Stimulated activated CD4-positive, alpha-beta T cell treated with anti-CD3 and anti-CD28 coated beads, Interleukin-1b, Interleukin-23, amount 100 ng/mL, for 48 hours (primary cell): Measurements from ENCODE around the gene USH2A.
"Not testable (repeated sequence)": the region's sequence is repeated elsewhere in the genome, so short reads cannot be mapped to it uniquely, and the experiment has no call there.

Source experiments
- DNase-seq: peaks from one replicate; pipeline ENCODE4 v3.0.0-alpha.2; 2020

The USH2A gene

DNA sequence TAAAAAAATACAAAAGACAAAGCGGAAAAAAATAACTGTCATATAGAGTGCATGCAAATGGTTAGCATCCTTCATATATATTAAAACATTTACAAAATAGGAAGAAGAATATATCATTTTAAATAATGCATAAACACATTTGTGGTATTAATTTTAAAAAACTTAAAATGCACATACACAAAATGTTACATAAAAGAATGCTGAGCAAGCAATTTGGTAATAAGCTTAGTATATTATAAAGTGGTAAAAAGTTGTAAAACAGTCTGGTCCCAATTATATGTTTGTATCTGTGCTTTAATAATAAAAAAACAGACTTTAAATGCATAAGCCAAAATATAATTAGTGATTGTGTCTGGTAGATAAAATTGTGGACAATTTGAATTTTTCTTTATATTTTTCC is 394.6 kb downstream of the USH2A start:
- DNase-seq, result no peak

DNA sequence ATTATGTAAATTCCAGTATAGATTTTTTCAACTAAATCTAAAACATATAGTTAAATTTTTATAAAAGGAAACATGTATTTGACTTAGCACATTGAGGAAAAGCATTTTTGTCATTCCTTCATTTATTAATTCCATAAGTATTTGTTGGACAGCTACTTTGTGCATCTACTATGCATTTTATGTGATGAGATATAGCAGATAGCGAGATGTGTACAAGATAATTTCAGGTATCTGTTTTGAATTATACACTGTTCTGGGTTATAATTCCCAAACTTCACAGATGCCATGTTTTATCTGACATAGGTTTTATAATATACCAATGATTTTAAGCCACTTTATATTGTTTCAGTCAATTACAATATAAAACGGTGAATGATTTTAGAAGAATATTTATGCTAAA is 398.7 kb downstream of the USH2A start:
- DNase-seq, result no peak

DNA sequence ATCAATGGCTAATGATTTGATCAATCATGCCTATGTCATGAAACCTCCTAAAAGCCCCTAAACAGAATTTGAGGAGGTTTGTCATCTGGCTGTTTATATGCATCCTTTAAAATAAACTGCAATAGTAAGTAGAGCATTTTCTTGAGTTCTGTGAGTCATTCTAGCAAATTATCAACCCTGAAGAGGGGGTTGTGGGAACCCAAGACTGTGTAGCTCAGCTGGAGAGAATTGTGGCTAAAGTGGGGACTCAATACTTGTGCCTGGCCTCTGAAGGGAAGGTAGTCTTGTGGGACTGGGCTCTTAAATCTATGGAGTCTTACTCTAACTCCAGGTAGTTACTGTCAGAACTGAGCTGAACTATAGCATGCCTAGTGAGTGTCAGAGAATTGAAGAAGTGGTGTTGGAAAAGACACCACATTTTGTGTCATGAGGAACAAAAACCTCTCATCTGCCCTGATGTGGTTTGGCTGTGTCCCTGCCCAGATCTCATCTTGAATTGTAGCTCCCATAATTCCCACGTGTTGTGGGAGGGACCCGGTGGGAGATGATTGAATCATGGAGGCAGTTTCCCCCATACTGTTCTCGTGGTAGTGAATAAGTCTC is 402.4 kb downstream of the USH2A start:
- DNase-seq, result no peak

GRCh38 chr1:216015116-216015515 is 408.1 kb downstream of the USH2A start:
- no peak for DNase-seq

DNA sequence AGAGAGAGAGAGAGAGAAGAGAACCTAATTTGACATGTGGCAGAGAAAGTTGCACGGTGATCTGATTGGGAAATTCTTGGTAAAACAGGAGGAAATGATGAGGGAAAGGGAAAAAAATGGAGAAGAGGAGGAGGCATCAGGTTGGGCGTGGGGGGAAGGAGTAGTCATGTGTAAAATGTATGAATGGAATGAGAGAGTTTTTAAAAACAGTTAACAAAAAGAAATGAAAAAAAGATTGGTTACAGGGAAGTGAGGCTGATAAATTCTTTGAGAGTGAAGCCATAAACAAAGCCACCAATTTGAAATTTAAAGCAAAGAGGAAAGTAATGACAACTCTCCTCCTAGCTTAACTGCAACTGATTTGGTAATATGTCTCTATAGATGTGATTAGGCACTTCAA is 409.2 kb downstream of the USH2A start:
- DNase-seq, result no peak

GRCh38 chr1:216009456-216009855 is 413.8 kb downstream of the USH2A start:
- not testable (repeated sequence) for DNase-seq

GRCh38 chr1:216005916-216006315 is 417.3 kb downstream of the USH2A start:
- DNase-seq, result no peak

DNA sequence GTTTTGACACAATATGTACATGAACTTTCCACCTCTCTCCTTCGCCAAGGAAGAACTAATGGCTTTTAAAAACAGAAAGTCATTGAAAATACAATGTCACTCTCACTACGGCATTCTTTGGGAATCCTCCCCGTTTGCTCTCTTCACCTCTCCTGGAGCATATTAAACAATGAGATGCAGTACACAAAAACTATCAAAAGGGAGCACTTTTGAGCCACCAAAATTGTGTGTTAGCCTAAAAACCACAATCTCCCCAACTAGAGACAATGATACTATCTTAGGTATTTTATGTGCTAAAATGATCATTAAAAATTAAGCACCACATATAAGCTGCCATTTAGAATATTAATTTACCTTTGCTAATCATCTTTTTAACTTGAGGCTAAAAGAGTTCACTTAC is 430.6 kb downstream of the USH2A start:
- no peak for DNase-seq

DNA sequence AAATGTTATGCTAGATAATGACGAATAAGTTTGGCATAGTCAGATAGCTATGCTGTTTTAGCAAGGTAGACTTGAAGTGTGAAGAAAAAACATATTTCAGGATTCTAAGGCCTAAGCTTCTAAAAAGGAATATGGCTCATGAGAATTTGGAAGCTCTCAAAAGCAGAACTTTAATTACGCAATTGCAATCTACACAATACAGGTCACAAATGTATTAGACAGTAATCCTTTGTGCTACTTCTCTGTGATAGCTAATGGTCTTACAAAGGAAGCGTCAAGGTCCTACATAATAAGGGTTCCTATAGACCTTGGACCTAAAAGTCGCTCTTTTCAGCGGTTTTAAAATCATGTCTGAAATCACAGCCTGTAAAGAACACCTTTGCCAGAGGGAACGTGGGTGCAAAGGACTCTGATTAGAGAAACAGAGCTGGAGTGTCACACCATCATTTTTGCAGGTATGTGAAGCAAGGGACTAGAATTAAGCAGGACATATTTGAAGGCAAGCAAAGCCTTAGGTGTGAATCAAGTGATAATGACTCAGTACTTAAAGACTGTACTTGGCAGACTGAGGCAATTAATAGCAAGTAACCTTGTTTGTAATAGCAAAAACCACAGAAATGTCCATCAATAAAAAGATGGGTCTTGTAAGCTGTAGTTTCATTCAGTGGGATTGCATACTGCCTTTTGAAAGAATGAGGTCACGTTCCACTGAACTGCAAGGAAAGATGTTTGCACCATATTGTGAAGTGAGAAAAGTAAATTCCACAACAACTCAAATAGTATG is 436.0 kb downstream of the USH2A start:
- DNase-seq, result no peak

DNA sequence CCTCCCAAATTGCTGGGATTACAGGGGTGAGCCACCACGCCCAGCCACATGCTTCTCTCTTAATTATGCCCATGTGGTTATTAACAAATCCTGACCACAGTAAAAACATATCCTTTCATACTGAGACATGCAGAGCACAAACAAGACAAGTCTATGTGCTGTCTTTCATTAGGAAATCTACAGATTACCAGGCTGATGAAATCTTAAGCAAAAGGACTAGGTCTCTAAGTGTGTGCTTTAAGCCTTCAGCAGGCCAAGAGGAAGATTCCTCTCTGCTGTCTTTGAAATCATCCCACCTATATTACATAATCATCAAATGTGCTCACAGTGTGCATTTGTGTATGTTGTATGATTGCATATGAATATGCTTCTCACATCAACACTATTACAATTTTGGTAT is 436.8 kb downstream of the USH2A start:
- no peak for DNase-seq

- no peak for DNase-seq
These were observed 439.6 kb downstream of the USH2A start for GRCh38 chr1:215983680-215984079.

DNA sequence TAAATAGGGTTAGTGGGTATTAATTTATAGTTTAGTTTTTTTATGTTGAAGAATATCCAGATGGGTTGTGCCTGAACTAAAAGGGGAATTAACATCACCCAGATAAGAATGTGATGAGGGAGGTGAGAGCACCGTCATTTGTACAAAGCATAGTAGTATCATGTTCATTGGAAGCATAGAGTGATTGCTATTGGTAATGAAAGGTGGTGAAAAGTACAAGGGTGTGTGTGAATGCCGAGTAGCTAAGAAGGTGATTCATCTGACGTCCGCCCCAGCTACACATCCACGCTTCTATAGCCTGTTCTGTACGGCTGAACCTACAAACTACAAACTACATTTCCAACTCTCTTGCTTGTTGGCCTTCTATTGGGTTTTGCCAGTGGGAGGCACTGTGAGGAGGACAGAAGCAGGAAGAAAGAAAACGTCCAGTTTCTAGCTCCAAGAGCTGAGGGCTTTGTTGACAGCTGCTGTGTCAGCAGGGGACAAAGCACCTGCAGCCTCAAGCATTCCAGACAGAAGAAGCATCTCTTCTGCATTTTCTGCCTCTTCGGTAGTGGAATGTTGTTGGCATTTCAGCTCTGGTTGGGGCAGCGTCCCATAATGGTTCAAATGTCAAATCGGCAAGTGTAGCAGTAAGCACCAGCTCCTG is 451.3 kb downstream of the USH2A start:
- no peak for DNase-seq

DNA sequence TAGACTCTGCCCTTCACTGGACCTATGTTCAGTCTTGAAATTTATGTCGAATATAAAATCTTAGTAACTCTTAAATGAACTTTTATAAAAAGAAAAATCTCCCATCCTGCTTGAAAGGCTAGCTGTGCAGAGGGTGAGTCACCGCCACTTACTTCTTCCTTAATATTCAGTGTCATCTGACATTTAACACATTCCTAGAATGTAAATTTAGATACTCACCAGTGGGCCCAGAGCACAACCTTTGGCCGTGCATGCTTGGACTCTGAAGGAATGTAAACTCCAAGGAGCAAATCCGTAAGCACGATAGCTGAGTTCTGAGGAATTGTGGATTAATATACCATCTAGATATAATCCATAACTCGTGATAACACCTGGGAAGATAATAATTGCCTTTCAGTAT is 452.8 kb downstream of the USH2A start:
- DNase-seq, result no peak

- DNase-seq, result no peak
These were observed 459.6 kb downstream of the USH2A start for GRCh38 chr1:215963621-215964020.

DNA sequence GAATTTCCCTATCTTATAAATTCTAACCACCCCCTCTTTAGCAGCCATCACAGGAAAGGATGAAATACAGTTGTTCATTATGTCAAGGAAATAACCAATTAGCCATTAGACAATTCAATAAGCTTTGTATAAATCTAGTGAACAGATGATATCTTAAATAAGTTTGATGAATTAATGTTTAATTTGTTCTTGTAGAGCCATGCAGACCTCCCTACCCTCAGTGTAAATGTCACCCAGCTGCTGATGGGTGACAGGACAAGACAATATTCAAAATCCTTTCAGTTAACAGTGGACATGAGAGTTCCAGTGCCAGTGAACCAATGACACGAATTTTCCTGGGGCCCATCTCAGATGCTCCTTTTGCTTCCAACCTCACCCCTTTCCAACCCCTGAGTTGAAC is 460.2 kb downstream of the USH2A start:
- no peak for DNase-seq

DNA sequence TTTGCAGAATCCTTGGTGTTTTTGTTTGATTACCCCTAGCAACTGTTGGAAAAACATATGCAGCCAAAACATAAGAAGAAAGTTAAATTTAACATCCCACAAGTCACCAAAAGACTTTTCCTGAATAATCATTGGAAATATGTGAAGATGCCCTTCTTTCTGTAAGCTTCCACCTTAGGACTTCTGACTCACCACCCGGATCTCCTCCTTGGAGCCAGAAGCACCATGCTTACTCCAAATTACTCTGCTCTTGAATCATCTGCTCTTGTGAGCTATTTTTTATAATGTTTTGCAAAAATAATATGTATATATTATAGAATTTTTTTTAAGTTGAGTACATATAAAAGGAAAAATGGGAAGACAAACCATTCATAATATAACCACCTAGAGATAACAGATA is 464.4 kb downstream of the USH2A start:
- DNase-seq, result no peak

DNA sequence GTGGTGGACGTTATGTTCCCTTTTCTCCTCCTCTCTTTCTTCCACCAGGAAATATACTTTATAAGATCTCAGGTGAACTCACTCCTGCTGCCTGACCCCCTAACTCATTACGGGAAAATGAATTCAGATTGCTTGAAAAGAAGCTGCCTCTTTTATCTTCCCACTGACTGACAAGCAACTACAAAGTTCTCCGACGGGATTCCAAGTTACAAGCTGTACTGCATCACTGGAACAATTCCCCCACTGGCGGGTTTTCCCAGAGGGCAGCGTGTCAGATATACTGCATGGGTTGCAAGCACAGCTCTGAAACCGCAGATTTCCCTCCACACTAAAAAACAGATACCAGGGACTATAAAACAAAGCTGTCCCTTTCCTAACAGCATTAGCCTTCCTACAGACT is 465.6 kb downstream of the USH2A start:
- DNase-seq, result no peak

DNA sequence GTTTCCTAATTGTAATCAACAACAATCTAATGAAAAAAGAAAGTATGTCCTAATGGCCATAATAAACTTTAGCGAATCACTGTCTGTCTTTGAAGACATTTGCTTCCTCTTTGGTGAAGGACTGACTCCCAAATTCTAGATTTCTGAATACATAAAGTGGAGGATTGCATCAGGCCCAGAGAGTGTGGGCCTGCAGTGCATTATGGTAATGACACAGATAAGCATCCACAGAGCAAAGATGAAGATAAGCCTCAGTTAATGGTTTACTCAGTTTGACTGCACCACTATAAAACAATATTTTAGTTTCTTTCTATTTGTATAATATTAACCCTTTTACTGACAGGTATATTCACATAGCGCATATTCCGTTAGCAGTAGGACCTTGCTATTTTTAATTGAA is 490.7 kb downstream of the USH2A start:
- no peak for DNase-seq

- no peak for DNase-seq
These were observed 496.6 kb downstream of the USH2A start for GRCh38 chr1:215926670-215927069.

- no peak for DNase-seq
These were observed 500.0 kb downstream of the USH2A start for GRCh38 chr1:215923129-215923824.

- no peak for DNase-seq
These were observed 511.8 kb downstream of the USH2A start for GRCh38 chr1:215911406-215911968.

- no peak for DNase-seq
These were observed 517.6 kb downstream of the USH2A start for GRCh38 chr1:215905493-215906115.

DNA sequence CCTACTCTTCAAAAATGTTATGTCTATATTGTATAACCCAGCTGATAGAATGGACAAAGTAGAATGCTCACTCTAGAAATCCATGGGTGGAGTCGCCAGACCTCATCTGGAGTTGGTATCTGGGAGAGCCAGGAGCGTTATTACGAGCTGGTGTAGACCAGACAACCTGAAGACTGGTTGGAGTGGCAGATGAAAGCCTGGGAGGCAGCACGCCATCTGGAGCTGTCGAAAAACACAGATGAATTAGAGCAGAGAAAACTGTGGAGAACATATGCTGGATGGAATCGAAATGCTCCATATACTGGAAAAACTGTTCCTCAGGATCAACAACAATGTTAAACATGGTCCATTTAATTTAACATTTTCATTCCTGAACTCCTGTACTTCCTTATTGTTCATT is 522.6 kb downstream of the USH2A start:
- no peak for DNase-seq
